Ishikawa (cell line): ENCODE results near the gene METTL18.

Source experiments
- CEBPB ChIP-seq: IDR thresholded peaks from 2 replicates; pipeline ENCODE4 v1.6.1; 2012
- CREB1 ChIP-seq: IDR thresholded peaks from 2 replicates; pipeline ENCODE4 v1.6.1; 2012; ENCODE audit warnings: low read depth
- EGR1 ChIP-seq: IDR thresholded peaks from 2 replicates; pipeline ENCODE4 v1.6.1; 2012
- EP300 ChIP-seq: IDR thresholded peaks from 2 replicates; pipeline ENCODE4 v1.6.1; 2012; ENCODE audit warnings: borderline replicate concordance
- FOXM1 ChIP-seq: IDR thresholded peaks from 2 replicates; pipeline ENCODE4 v1.6.1; 2012; ENCODE audit warnings: low read depth, borderline replicate concordance
- NFIC ChIP-seq: IDR thresholded peaks from 2 replicates; pipeline ENCODE4 v1.6.1; 2012
- RAD21 ChIP-seq: IDR thresholded peaks from 2 replicates; pipeline ENCODE4 v1.6.1; 2012; ENCODE audit warnings: low read depth
- TAF1 ChIP-seq: IDR thresholded peaks from 2 replicates; pipeline ENCODE4 v1.6.1; 2012; ENCODE audit warnings: low read depth, mild to moderate bottlenecking
- TCF12 ChIP-seq: IDR thresholded peaks from 2 replicates; pipeline ENCODE4 v1.6.1; 2012; ENCODE audit warnings: low read depth
- TEAD4 ChIP-seq: IDR thresholded peaks from 2 replicates; pipeline ENCODE4 v1.6.1; 2012
- USF1 ChIP-seq: IDR thresholded peaks from 2 replicates; pipeline ENCODE4 v1.6.1; 2012
- YY1 ChIP-seq: IDR thresholded peaks from 2 replicates; pipeline ENCODE4 v1.6.1; 2012; ENCODE audit warnings: low read depth
- ZBTB7A ChIP-seq: IDR thresholded peaks from 2 replicates; pipeline ENCODE4 v1.6.1; 2012; ENCODE audit warnings: low read depth
- TF ChIP-seq, protein P1 (sequence below): IDR thresholded peaks from 2 replicates; pipeline ENCODE4 v1.6.1; 2012
- TF ChIP-seq, protein P2 (sequence below): IDR thresholded peaks from 2 replicates; pipeline ENCODE4 v1.6.1; 2012; ENCODE audit warnings: low read depth, mild to moderate bottlenecking

METTL18 gene

GRCh38 chr1:169796274-169796810 is 1.6 kb upstream of the METTL18 start:
- TF ChIP-seq EGR1: no peak
- TF ChIP-seq USF1: no peak
- TF ChIP-seq RAD21: no peak
- no peak for TF ChIP-seq TAF1
- no peak for TF ChIP-seq FOXM1
- no peak for TF ChIP-seq EP300
- TF ChIP-seq ZBTB7A: no peak
- TF ChIP-seq, protein P1, sequence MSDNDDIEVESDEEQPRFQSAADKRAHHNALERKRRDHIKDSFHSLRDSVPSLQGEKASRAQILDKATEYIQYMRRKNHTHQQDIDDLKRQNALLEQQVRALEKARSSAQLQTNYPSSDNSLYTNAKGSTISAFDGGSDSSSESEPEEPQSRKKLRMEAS: no peak
- no peak for TF ChIP-seq YY1
- TF ChIP-seq CREB1: no peak
- TF ChIP-seq TCF12: no peak
- no peak for TF ChIP-seq TEAD4
- no peak for TF ChIP-seq NFIC
- TF ChIP-seq, protein P2, sequence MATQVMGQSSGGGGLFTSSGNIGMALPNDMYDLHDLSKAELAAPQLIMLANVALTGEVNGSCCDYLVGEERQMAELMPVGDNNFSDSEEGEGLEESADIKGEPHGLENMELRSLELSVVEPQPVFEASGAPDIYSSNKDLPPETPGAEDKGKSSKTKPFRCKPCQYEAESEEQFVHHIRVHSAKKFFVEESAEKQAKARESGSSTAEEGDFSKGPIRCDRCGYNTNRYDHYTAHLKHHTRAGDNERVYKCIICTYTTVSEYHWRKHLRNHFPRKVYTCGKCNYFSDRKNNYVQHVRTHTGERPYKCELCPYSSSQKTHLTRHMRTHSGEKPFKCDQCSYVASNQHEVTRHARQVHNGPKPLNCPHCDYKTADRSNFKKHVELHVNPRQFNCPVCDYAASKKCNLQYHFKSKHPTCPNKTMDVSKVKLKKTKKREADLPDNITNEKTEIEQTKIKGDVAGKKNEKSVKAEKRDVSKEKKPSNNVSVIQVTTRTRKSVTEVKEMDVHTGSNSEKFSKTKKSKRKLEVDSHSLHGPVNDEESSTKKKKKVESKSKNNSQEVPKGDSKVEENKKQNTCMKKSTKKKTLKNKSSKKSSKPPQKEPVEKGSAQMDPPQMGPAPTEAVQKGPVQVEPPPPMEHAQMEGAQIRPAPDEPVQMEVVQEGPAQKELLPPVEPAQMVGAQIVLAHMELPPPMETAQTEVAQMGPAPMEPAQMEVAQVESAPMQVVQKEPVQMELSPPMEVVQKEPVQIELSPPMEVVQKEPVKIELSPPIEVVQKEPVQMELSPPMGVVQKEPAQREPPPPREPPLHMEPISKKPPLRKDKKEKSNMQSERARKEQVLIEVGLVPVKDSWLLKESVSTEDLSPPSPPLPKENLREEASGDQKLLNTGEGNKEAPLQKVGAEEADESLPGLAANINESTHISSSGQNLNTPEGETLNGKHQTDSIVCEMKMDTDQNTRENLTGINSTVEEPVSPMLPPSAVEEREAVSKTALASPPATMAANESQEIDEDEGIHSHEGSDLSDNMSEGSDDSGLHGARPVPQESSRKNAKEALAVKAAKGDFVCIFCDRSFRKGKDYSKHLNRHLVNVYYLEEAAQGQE: no peak
- TF ChIP-seq CEBPB: no peak

GRCh38 chr1:169795687-169796086 is 980 bp upstream of the METTL18 start:
- TF ChIP-seq YY1: no peak
- TF ChIP-seq, protein P2: no peak
- no peak for TF ChIP-seq RAD21
- no peak for TF ChIP-seq TEAD4
- TF ChIP-seq NFIC: no peak
- TF ChIP-seq CEBPB: no peak
- no peak for TF ChIP-seq FOXM1
- no peak for TF ChIP-seq CREB1
- TF ChIP-seq EP300: no peak
- TF ChIP-seq TCF12: no peak
- no peak for TF ChIP-seq USF1

- TF ChIP-seq, protein P1: no peak
- TF ChIP-seq TCF12: no peak
- no peak for TF ChIP-seq TAF1
- no peak for TF ChIP-seq EP300
- TF ChIP-seq TEAD4: no peak
- no peak for TF ChIP-seq CREB1
- TF ChIP-seq USF1: no peak
- TF ChIP-seq ZBTB7A: no peak
- TF ChIP-seq, protein P2: no peak
- no peak for TF ChIP-seq CEBPB
- no peak for TF ChIP-seq EGR1
- no peak for TF ChIP-seq FOXM1
- TF ChIP-seq RAD21: no peak
- TF ChIP-seq NFIC: no peak
- TF ChIP-seq YY1: no peak
Observed at GRCh38 chr1:169793730-169794129, 977 bp downstream of the METTL18 start.

DNA sequence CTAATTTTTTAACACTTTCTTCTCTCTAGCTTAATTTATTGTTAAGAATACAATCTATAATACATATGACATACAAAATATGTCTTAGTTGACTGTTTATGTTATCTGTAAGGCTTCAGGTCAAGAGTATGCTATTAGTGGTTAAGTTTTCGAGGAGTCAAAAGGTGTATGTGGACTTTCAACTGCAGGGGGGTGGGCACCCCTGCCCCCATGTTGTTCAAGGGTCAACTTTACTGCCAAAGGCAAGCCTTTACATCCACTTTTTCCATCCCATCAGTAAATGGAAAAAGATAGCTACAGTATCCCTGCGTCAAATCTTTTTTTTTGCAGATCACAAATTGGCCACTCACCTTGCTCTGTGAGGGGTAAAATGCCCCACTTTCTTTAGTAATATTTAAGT is 6.3 kb downstream of the METTL18 start:
- TF ChIP-seq, protein P1: no peak
- TF ChIP-seq TEAD4: no peak
- TF ChIP-seq YY1: no peak
- no peak for TF ChIP-seq USF1
- TF ChIP-seq CEBPB: no peak
- TF ChIP-seq ZBTB7A: no peak
- no peak for TF ChIP-seq TAF1
- no peak for TF ChIP-seq NFIC
- TF ChIP-seq FOXM1: no peak
